Activated CD4-positive, CD25-positive, alpha-beta regulatory T cell treated with anti-CD3 and anti-CD28 coated beads, Interleukin-2, amount 50 U/mL, for 72 hours (primary cell): ENCODE results near the gene ANKFY1.

Experiments
- DNase-seq: peaks from one replicate; pipeline ENCODE4 v3.0.0; 2021

ANKFY1 gene

DNA sequence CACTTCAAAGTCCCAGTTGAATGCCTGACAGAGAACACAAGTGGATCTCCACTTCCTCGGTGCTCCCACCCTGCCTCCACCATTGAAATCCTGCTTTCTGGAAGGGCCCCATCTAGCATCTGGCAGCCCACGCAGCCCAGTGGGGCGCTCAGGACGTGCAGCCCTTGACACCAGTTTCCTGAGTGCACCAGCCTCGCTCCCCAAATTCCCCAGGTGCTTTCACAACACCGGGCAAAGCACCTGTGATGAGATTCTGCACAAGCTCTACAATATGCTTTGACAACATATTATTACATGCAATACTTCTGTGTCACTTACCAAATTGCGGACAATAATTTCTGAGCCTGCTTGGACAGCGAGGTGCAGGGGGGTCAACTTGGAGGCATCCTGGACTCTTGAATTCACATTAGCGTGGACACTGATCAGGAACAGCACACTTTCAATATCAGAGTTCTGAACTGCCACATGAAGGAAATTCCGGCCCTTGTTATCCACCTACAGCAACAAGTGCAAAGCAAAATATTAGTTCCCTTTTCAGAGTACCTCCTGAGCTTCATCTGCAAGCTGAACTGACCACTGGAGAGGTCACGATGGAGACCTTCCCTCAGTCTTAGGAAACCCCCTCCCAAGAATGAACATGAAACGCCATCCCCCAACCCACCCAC lies 86.8 kb downstream of the ANKFY1 start:
- no peak for DNase-seq

DNA sequence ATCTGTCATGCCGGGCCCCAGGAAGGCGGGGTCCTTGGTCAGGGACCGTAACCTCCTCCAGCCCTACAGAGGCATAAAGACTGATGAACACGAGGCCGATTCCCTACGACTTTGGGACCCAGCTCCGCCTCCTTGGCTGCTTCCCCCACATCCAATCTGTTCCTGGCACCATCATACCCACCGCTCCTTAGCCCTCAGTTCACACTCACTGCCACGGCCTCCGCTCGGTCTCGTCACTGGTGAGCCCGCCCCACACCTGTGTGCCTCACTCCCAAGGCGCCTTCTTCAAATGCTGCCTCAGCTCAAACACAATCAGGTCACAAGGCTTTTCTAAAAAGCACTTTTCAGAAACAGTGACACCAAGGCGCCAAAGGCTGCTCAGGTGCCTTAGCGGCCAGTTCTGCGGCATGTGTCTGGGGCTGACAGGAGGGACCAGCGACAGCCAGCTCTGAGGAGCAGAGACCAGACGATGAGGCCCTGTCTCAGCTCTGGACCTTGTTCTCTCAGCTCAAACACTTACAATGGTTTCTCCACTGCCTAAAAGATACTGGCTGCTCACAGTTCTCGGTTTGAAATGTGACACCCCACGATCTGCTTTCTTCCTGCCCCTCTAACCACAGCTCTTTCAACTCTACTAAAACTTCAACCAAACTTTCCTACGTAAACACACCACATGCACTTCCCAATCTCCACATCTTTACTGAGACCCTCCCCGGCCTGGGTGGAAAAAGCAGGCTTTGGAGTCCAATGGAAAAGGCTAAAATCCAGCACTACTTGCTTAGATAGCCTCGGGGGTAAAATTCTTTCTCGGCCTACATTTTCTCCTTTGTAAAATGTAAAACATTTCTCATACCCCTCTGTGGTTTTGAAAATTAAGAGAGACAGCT lies 87.6 kb downstream of the ANKFY1 start:
- no peak for DNase-seq

DNA sequence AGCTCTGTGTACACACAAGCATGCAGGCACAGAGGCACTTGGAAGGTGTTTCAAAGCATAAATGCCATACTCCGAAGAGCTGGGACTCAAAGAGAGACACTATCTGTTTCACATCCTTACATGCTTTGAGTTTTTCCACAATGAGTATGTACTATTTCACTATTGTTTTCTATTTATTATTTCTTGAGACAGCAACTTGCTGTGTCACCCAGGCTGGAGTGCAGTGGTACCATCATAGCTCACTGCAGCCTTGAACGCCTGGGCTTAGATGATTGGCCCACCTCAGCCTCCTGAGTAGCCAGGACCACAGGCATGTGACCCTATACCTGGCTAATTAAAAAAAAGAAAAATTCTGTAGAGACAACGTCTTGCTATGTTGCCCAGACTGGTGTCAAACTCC lies 89.2 kb downstream of the ANKFY1 start:
- no peak for DNase-seq

DNA sequence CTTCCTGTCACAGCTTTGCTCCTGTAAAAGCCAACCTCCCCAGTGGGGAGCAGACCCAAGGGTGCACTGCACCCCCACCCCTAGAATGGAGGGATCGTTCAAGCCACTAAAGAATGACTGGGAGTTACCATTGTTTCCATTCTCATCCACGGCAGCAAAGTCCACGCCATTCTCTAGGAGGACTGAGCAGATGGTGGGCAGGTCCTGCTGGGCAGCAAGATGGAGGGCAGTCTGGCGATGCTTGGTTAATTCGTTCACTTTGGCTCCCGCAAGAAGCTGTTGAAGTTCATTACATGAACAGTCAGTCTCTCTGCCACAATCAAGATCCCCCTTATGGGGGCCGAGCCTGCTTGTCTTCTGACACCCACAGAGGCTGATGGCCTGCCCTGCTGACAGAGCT lies 90.0 kb downstream of the ANKFY1 start:
- DNase-seq: no peak

DNA sequence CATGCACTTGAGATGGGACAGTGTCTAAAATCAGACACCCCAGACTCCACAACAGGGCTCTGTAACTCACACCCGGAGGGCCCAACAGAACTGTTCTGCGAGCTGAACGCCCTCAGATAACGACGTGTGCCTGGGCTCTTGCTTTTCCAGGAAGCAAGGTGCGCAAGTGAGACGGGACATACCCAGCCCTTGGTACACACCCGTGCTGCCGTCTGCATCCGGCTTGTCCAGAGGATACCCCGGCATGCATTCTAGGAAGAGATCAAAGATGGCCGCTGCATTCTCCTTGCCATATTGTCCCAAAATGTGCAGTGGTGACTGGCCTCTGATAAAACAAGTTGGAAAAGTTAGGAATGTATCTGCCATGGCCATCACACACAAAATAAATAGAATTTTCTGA lies 91.4 kb downstream of the ANKFY1 start:
- DNase-seq: no peak

DNA sequence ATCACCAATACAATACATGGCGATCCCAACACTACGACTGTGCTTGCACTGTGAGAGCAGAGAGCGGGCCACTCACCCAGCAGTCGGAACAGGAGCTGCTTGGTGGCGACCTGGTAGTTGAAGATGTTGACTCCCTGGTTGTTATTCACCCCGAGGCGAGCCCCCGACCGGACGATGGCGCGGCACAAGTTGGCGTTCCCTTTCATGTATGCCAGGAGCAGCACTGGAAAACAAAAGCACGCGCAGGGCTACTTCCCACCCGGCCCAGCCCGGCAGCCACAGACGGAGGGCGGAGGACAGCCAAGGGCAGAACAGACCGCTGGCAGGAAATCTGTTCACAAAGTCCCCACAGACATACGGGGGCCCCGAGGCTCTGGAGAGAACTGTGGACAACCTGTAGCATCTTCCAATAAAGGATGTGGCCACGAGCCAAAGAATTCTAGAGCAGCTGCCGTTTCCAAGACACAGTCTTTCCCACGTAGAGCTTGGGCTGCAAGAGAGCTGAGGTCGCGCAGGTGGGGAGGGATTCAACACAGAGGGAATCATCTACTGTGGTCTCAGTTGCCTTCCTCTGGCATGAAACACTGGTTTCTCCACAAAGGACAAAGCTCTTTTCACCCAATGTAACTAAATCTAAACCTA lies 93.0 kb downstream of the ANKFY1 start:
- no peak for DNase-seq

DNA sequence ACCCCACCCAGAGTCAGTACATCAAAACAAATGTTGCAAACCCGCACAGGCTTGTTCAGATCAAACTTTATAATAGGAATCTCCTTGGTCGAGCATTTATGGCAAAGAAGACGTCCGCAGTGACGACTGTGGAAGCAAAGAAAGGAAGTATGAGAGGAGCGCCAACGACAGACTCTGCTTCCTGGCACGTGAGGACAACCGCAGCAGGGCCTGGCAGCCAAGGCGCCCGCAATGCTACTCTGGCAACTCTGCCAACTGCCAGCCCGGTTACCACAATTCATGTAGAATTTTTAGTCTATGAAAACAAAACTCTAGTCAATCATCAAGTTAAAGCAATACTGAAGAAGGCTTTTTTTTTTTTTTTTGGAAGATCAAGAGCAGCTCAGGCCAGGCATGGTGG lies 96.0 kb downstream of the ANKFY1 start:
- no peak for DNase-seq

DNA sequence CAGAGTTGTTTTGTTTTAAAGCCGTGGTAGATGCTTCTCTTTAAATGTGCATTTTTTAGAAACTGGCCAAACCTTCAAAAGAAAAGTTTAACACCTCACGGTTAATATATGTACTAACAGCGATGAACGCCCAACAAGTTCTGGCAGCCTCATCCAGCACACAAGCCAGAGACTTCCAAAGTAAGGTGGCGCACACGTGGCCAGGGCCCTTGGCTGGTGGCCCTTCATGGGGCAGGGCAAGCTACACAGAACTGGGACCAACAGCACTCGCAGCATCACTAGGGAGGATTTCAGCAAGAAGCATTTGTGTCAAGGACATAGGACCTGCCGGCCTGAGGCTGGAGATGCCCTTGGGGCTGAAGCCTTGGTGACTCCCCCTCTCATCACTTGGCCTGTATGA lies 97.4 kb downstream of the ANKFY1 start:
- no peak for DNase-seq

DNA sequence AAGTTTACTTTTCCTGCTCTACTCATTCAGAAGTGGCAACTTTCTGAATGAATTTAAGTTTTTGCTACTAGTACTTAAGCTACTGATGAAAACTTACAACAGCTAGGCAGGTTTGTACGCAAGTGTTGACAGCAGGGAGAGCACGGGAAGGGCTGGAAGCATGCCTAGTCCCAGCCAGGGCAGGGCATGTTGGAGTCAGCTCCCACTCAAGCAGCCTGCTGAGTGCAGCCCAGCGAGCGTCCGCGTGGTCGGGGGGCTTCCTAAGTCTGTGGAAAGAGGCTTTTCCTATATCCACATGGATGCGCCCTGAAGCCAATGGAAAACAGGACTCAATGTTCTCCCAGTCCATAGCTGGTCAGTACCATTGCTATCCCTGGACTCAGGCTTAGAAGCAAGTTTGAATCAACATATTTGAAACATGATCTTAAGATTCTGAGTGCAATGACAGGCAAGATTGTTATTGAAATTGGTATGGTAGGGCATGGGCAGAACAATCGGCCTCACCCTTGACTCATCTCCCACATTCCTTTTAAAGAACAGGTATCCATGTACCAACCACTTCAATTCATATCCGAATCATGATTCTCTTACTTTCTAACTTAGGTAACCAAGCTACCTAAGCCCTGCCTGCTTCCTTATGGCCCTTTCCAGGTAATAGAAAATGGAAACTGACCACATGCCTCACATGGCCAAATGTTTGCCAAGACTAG lies 98.3 kb downstream of the ANKFY1 start:
- no peak for DNase-seq

DNA sequence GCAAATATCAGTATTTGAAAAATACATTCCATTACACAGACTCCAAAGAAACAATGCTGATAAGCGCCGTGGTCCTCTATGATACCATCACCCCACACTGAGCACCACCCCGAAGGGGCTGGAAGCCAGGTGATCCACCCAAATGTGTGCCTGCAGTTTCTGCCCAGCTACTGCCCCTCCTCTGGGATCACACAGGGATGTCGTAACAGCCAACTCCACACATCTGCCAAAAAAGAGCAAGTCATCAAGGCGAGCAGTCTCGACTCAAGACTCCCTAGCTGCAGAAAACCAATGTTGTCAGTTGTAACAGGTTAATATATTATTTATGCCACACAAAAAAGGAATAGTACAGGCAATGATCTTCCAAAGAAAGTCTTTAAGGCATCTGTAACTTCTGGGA lies 99.8 kb downstream of the ANKFY1 start:
- DNase-seq: no peak

DNA sequence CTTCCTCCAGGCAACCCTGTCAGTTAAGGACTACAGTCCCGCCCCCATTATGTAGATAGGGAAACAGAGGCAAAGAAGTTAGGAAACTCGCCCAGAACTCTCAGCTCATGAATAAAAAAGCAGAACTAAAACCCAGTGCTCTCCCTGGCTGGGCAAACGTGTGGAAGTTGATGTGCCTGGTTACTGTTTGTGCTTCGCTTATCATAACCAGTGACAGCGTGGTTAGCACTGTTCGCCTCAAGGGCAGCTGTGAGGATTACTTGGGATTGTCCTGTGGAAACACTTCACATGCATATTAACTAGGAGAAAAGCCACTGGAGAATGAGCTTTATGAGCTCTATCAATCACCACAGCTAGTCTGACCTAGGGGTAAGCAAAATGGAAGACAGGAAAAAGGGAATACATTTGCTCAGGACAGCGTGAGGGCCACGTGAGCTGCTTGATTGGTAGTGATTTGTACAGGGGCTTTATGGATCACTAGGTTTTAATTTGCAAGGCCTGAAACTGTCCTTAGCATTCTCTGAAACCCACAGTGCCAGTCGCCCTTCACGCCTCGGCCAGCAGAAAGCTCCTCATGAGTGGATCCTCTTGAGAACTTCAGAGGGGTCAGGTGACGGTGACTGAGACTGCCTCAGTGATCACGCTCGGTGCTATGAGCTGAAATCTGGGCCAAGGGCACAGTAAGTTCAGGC lies 100.9 kb downstream of the ANKFY1 start:
- DNase-seq: no peak

DNA sequence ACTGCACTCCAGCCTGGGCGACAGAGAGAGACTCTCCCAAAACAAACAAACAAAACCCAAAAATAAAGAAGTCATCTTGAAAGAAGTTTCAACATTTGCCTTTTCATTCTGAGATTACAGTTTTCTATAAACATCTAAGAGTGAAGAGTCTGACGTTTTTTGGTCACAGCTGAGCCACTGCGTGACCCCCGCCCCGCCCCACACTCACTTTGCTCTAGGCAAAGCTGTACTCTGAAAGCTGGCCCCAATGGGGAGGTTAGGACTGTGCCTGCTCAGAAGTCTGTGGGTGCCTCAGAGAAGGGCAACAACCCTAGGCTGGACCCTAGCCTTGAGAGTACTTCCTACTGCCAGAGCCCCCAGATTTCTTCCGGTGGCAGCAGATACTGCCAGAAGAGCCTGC lies 101.5 kb downstream of the ANKFY1 start:
- DNase-seq: no peak

DNA sequence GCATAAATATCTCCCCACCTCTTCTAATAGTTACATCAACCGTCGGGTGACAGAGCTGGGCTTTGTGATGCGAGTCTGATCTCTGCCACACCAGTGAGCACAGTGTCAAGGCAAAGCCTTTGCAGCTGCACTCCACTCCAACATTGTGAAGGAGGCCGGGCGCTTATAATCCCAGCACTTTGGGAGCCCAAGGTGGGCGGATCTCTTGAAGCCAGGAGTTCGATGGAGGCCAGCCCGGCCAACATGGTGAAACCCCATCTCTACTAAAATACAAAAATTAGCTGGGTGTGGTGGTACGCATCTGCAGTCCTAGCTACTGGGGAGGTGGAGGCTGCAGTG lies 101.8 kb downstream of the ANKFY1 start:
- no peak for DNase-seq

DNA sequence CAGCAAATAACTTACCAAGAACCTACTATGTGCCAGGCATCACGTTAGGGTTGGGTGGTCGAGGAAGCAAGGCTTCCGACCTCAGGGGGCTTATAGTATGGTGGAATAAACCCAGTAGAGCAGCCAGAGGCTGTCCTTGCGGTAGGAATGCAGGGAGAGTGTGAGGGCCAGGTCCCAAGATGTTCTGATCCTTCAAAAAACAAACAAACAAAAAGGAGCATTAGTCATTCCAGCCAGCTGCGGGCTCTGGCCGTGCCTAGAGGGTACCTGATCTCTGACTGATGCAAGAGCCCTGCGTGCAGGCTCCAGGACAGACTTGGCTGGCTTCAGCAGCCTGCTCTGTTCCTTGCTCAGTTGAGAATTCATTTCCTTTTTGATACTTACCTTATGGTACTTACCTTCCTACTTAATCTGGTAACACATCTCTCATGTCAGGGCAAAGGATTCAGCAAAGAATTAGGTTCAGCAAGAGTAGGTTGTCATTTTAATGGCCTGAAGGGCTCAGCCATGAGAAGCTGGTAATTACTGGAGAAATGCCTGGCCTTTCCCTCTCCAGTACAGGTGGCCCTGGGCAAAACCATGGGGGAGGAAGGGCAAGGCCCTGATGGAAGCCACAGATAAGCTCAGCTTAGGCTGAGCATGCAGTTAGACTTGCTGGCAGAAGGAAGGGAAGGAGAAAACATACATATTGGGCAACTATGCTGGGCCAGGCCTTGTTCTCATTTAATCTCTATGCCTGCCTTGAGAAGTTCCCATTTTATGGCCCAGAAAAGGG lies 102.4 kb downstream of the ANKFY1 start:
- DNase-seq: no peak

DNA sequence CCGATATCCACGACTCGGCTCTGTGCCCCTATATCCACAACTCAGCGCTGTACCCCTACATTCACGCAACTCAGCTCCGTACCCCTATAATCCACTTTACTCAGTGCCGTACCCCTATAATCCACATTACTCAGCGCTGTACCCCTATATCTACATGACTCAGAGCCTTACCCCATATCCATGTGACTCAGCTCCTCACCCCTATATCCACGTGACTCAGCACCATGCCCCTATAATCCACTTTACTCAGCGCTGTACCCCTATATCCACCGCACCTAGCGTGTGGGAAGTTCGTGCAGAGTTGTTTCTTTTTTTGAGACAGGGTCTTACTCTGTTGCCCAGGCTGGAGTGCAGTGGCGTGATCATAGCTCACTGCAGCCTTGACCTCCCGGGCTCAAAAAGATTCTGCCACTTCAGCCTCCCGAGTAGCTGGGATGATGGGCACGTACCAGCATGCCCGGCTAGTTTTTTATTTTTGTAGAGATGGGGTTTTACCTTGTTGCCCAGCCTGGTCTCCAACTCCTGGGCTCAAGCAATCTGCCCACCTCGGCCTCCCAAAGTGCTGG lies 103.4 kb downstream of the ANKFY1 start:
- no peak for DNase-seq

DNA sequence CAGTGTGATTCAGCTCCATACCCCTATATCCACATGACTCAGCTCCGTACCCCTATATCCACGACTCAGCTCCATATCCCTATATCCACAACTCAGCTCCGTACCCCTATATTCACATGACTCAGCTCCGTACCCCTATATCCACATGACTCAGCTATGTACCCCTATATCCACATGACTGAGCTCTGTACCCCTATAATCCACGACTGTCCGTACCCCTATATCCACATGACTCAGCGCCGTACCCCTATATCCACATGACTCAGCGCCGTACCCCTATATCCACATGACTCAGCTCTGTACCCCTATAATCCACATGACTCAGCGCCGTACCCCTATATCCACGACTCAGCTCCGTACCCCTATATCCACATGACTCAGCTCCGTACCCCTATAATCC lies 104.0 kb downstream of the ANKFY1 start:
- DNase-seq: no peak

DNA sequence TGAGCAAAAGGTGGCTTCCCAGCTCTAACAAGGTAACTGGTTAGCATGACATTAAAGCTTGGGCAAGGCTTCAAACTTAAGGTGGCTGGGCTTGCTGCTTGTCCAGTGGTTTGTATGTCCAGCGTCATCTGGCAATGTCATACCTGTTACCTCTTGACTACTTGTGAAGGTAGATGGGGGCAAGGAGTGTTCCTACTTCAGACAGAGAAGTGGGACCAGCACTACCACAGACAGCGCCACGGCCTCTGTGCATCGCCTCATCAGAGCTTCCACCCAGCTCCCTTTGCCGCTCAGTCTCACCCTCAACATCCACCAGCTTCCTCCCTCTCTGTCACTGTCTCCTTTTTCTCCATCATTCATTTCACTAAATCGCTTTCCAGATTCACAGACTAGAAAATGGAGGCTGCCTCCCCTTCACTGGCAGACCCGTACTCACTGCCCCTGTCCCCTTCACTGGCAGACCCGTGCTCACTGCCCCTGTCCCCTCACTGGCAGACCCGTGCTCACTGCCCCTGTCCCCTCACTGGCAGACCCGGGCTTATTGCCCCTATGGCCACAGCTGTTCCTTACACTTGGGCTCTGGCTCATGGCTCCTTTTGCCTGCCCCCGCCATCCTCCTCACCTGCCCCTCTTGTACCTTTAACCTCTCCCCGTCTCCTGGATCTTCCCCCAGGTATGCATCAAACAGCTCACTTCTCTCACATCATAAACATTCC lies 106.0 kb downstream of the ANKFY1 start:
- DNase-seq: no peak

DNA sequence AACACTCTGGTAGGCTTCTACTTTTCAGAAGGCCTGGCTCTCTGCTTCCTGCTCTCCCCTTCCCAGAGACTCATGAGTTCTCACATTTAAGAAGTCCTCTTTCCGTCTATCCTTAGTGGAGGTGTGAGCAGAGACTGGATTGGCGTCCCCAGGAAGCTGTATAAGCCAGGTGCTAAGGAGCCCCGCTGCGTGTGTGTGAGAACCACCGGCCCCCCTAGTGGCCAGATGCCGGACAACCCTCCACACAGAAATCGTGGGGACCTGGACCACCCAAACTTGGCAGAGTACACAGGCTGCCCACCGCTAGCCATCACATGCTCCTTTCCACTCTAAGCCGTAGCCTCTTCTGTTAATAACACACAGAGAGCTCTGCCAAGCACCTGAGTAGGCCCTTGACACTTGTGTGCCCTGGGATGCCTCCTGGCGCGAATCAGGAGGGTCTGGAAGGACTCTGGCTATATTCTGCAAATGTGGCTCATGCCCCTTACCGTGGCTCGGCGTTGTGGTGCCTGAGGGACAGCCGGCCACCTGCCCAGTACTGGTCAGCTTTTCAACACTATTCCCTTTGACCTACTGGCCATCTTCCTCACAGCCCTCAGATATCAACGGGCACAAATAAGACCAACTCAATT lies 106.9 kb downstream of the ANKFY1 start:
- DNase-seq: no peak

DNA sequence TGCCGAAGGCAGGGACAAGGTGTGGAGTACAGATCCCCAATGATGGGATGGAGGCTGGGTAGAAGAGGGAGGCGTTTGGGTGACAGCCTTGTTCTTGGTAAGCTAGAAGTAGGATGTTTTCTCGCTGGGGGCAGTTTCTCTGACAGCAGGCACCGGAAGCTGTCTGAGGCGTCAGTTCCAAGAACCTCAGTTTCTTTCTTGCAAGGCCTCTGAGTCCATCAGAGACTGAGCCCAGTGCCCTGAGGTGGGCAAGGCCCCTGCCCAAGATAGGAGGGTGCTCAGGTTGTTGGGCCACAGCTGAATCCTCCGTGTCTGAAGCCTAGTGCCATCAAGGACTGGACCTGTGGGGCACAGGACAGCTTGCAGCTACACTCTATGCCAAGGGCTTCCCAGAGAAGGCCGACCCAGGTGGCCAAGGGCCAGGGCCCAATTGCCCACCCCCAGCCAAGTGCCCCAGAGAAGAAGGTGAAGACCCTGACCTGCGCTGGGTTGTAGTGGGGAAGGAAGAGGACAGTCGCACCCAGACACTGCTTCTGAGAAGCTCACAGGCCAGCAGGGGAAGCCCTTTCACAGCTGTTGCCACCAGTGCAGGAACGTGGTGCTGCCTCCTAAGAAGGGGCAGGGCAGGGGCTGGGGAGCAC lies 107.7 kb downstream of the ANKFY1 start:
- DNase-seq: no peak

DNA sequence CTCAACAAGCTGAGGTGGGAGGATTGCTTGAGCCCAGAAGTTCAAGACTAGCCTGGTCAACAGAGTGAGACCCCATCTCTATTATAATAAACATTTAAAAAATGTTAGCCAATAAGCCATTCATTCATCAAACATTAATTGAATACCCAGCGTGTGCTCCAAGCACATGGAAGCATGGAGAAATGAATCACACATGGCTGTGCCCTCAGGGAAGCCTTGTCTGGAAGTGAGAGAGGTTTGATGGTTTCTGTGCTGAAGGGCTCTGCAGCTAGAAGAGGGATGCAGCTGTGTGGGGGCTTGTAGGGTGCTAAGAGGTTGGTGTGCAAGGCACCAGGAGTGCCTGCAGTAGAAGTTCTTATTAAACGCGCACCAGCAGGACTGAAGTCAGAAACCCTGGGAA lies 109.6 kb downstream of the ANKFY1 start:
- no peak for DNase-seq
